DOHH2 (cell line): ENCODE data around the gene PPFIBP2.

Experiments used
- EZH2phosphoT487 ChIP-seq: fragments of 200-600 bp; sonication (generic); IDR thresholded peaks from 2 replicates; pipeline ENCODE4 v1.6.1; 2017; ENCODE audit warnings: borderline replicate concordance, mild to moderate bottlenecking, antibody characterized with exemption, low read length, moderate library complexity, mixed read lengths
- TF ChIP-seq, protein P1 (sequence below): fragments of 200-600 bp; sonication (generic); IDR thresholded peaks from one replicate; pipeline ENCODE4 v1.5.1; 2014; ENCODE audit warnings: antibody characterized with exemption, mild to moderate bottlenecking, low read depth, low read length; ENCODE audit not compliant: poor library complexity, severe bottlenecking

DNA sequence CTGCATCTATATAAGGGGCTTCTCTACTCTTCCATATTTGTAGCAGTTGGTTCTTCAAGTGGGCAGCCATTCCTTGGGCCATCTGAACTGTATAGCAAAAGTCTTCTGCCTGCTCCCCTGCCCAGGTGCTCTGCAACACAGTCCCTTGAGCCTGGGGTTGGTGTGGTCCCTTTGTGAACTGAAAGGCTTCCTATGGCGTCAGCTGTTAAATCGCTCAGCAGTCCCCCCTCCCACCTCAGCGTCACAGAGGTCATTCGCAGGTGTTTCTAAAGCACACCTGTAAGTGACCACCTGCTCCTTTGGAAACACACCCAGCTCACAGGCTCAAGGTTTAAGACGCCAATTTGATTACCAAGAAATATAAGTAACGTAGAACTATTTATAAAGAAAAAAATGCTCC, 122.6 kb downstream of the PPFIBP2 start:
- TF ChIP-seq, protein P1, sequence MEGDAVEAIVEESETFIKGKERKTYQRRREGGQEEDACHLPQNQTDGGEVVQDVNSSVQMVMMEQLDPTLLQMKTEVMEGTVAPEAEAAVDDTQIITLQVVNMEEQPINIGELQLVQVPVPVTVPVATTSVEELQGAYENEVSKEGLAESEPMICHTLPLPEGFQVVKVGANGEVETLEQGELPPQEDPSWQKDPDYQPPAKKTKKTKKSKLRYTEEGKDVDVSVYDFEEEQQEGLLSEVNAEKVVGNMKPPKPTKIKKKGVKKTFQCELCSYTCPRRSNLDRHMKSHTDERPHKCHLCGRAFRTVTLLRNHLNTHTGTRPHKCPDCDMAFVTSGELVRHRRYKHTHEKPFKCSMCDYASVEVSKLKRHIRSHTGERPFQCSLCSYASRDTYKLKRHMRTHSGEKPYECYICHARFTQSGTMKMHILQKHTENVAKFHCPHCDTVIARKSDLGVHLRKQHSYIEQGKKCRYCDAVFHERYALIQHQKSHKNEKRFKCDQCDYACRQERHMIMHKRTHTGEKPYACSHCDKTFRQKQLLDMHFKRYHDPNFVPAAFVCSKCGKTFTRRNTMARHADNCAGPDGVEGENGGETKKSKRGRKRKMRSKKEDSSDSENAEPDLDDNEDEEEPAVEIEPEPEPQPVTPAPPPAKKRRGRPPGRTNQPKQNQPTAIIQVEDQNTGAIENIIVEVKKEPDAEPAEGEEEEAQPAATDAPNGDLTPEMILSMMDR, result no peak
- TF ChIP-seq EZH2phosphoT487, result no peak
